Activated T-cell treated with anti-CD3 and anti-CD28 coated beads, Interleukin-2, amount 50 U/mL, for 1 hour (primary cell): Measurements from ENCODE around the gene PPP2R2C.

Source experiments
- DNase-seq: peaks from one replicate; pipeline ENCODE4 v3.0.0-alpha.2; 2020

The PPP2R2C gene

DNA sequence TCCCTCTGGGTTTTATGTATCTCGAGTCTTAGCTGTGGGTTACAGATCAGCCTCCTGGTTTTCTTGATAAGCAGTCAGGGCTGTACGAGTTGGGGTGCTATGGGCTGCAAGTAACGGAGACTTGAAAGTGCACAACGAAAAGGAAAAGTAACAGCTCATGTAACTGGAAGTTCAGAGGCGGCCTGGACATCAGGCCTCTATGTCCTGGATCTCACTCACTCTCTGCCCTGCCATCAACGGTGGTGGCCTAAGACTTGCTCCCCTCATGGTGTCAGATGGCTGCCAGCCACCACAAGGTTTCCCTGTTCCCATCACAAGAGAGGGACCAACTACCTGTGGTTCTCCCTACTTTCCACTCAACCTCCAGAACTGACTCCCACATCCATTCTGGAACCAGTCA lies 4.8 kb downstream of the PPP2R2C start:
- no peak for DNase-seq

DNA sequence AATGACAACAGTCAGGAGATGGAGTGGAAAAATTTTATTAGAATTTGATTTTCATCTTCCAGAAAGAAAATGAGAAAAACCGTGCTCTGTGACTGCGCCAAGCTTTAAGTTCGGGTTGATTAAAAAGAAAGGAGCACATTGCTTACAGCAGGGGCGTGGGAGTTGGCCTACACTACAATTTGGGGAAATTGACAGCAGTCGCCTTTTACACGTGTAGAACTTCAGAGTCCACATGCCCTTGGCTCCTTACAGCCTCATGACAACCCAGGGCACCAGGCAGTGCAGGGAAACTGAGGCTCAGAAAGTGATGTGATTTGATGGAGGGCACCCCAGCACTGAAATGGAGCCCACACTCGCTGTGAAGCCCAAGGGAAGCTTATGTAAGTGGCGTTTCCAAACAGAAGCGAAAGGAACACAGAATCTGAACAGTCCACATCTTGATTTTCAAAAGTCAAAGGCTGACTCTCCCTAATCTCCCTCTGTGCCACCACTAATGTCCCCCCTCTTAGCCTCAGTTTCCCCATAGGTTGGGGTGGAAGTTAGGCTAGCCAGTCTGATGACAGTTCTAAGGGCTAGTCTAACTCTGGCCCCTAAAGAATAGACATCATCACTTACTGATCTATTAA lies 5.5 kb downstream of the PPP2R2C start:
- DNase-seq: no peak

DNA sequence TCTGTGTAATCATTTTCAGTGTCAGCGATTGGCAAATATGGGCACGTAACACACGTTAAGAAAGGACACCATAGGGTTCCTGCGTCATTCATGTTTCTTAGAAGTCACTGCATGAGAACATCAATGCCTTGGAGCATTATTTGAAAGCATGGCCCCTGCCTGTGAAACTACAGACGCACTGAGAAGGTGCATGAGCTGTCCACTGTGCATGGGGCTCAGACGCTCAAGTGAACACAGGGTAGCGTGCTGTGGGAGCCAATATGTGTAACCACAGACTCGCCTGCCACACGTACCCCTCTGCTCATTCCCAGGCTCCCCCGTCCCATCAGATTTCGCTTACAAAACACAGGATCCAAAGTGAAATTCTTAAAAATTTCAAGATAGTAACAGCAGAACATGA lies 6.5 kb downstream of the PPP2R2C start:
- DNase-seq: no peak

DNA sequence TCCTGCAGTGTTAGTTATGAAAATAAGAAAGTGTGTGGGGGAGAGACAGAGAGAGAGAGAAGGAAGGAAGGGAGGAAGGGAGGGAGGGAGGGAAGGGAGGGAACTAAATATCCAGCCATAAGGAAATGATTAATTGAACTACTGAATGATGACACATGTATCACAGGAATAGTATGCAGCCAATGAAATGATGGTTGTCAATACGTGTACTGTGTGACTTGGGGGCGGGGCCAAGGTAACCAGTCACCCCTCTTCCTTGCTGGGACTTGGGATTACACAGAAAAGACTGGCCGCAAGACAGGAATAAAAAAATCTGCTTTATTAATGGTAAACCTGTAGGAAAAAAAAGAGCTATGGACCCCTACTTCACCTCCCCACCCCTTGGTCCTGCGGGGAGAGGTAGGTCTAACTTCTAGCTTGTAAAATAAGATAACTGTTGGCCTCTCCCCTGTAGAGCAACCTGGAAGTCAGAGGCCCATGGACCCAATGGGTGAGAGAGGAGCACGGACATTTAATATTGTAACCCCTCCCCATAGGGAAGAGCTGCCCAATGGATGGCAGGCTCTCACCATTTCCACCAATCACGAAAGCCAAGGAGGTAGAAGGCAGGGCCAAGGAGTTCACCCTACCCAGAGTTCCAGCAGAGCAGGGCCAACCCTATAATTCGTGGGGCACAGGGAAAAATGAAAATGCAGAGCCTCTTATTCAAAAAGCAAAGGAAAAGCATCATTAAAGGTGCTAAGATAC lies 7.4 kb downstream of the PPP2R2C start:
- DNase-seq: no peak

DNA sequence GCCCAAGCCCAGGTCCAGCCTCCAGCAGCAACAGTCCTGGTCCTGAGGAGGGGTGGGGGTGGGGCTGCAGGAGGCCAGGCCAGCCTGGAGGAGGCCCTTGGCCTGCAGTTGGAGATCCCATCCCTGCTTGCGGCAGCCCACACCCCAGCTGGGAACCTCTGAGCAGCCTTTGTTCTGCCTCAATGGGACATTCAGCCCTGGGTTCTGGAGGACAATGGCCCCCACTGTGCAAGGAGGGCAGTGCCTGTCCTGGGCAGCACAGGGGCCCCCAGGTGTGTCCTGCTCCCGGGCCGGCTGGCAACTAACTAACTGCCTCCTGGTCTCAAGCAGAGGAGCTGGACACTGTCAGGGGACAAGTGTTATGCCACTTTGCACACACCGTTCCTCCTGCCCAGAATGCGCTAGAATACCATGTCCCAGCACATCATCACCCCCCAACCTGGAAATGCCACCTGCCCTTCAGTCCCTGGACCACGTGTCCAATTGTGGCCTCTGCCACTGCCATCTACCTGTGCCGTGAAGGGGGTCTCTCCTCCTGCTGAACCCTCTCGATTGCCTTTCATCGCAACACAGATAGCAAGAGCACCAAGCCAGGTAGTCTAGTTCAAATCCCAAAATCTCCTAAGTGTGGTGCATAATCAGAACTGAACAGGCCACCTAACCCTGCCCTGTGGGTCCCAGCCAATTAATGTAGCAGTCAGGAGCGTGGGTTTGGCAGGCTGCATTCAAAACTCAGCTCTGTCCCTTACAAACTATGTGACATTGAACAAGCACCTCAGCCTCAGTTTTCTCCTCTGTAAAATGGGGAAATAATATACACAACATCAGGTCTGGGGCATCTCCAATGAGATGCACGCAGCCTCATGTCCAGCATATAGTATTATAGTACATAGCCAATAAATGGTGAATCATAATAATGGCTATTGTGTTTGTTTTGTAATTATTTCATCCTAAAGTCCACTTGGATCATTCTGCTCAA lies 8.8 kb downstream of the PPP2R2C start:
- DNase-seq: no peak

DNA sequence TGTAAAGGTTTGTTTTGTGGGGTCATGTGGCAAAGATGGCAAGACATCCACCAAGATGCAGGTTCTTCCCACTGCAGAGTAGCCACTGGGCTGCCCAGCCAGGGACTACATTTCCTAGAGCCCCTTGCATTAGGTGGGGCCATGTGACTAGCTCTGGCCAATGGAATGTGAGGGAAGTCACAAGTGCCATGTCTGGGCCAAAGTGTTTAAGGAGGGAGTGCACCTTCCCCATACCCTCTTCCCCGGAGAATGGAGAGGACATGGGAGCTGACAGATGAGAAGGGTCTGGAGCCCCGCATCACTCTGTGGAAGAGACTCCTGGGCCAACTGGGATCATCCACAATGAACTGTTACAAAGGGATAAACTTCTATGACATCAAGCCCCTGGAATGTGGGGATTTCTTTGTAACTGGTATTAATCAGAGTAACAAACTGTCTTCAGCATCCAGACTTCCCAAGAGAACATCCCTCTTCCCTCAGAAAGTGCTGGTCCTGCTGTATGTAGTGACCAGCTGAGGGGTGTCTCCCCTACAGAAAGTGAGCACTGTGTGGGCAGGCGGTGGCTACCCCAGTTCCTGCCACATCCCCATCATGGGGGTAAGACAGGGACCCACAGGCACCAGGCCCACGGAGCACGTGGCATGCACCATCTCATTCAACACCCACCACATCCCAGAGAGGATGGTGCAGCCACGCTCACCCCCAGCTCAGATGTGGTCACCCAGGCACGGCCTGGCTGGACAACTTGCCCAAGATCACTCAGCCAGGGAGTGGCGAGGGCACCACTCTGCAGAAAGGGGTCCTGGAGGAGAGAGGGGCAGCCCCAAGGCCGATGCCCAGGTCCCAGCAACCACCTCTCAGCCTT lies 10.9 kb downstream of the PPP2R2C start:
- DNase-seq: no peak

DNA sequence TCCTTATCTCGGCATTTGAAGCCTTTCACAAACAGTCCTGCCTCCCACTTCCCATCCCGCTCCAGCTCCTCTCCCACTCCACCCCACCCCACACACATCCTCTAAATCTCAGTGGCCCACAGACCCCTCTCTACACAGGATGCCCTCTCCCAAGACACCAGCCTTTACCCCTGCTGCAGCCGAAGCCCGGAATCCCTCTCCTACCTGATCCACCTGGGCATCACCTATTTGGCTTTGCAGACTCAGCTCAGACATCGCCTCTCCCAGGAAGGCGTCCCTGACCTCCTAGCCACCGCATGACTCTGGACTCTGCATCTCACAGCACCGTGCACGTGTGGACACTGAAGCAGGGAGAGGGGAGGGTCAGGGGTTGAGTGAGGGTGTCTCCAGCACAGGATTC lies 11.5 kb downstream of the PPP2R2C start:
- no peak for DNase-seq

DNA sequence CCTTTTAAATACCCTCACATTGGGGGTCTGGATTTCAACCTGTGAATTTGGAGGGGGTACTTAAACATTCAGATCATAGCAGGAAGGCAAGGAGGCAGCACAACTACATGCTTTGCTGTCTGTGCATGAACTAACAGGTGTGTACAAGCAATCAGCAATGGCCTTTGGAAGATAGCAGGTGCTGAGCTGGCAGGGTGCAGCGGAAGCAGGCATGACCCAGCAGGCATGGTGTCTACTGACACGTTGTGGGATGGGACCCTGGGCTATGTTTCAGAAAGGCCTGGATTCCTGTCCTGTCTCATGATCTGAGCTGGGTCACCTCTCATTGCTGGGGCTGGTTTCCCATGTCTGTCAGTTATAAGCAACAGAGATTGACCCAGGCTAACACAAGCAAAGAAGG lies 13.9 kb downstream of the PPP2R2C start:
- DNase-seq: no peak

DNA sequence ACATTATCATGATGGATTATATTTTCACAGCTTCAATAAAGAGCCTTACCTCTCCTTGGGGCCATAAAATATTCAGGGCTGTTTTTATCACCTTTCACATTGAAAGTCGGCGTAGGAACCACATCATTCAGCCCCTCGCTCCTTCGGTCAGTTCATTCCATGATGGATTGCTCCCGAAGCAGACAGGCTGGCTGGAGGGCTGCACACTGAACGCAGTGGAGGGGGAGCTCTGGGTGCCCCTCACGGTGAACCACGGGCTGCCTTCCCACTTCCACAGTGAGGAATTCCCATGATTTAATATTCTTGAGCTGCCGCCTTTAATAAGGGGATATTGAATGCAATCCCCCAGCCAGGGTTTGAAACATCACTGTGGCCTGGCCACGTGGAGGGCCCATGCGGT lies 16.0 kb downstream of the PPP2R2C start:
- no peak for DNase-seq

DNA sequence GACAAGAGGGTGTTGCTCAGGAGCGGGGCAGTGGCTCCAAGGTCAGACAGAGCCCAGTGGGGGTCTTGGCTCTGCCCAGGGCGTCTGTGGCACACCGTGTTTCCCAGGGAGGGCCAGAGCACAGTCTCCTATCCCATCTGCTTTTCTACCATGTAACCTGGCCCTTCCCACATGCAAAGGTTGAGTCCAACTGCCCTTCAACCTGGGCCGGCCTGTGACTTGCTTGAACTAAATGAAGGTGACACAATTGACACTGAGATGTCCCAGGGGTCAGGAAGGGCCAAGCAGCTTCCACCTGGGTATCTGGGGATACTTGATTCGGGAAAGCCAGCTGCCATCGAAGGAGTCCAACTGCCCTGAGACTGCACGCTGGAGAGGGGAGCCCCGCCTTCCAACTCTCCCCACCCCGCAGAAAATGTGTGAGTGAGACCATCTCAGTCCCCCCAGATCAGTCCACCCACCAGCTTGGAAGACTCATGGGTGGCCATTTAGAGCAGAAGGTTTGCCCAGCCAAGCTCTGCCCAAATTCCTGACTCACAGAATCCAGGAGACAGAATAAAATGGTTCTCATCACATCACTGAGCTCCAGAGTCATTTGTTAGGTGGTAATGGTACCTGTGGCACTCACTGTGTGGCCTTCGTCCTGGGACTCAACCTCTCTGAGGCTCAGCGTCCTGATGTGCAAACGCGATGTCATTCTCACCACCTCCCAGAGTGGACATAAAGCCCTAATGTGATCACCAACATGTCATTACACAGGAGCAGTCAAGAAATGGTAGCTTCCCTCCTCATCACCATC lies 18.1 kb downstream of the PPP2R2C start:
- DNase-seq: no peak

DNA sequence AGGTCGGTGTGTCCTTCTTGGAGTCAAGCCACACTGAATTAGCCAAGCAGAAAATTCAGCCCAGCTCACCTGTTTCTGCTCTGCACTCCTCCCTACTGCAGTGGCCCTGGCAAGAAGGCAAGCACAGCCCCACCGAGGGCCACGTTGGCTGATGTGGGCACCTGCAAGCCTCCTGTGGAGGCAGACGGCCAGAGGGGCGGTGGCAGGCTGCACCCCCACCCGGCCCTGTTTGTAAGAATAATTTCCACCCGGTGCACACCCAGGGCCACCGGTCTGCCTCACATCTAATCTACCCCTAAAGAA lies 18.8 kb downstream of the PPP2R2C start:
- DNase-seq: no peak

DNA sequence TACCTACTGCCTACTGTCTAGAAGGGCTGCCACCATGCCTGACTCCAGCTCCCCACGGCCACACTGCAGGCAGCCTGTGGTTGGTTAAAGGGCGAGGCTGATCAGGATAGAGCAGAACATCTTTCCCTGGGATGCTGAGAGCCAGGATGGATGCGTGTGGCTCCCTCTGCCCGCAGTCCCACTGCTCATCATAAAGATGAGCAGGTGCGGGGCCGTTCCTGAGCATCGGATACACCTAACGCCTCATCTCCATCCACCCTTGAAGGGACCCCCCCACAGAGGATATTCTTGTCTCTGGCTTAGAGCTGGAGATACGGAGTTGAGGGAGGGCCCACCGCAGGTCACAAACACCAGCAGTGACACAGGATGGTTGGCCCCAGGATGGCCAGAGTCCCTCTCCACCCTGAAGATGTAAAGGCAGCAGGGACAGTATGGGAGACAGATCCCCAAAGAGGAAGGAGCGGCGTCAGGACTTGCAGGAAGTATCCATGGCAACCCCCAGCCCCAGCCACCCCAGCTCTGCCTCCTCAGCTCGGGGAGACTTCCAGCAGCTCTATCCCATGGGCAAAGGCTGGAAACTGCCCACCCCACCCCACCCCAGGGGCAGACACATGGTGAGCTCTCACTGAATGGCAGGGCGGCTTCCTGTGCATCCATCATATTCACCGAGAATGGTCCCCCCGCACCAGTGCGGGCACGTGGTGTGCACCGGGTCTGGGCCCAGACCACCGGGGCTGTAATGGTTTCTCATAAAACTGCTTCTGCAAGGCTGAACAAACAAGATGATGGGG lies 19.3 kb downstream of the PPP2R2C start:
- no peak for DNase-seq

DNA sequence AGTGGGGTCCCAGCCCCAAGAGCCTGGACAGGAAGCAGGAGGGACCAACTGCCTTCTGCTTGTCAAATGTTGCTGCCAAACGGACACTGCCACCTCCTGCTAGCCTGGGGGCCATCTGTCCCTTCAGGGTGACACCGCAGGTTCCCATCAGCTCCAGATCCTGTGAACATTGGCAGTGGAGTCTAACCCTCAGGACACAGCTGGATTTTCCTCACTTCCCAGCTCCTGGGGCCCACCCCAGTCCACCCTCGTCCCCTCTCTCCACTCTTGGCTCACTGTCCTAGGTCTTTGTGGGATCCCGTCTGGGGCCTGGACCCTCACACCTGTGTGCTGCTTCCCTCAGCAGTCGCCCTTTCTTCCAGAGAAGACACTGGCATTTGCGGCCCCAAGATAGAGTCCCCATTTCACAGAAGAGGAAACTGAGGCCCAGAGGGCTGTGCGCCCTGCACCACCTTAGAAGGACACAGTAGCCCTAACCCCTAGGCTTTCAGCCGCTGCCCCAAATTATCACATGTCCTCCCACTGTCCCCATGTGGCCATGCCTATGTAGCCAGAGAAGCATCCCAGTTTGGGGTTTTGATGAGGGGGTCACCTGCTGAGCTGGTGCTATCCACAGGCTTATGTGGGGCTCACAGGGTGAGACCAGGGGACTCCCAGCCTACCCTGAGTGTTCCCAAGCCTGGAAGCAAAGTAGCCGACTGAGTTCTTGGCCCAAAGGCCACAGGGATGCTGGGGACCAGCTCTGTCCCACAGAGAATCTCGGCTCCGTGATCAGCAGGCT lies 20.1 kb downstream of the PPP2R2C start:
- DNase-seq: no peak

DNA sequence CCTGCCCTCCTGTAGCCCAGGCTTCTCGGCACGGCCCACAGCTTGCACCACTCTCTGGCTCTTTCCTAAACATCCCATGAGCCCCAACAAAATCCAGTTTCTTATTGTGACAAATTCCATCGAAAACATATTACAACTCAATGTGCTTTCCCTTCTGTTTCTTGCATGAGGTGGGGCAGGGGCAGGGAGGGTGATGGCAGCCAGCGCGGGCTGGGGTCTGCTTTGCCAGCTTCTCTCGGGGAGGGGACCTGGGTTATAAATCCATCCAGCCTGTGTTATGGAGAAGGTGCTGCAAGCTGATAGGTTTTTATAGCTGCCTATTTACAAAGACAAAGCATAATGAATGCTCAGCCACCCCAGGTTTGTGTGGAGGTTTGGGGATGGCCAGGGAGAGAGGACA lies 21.1 kb downstream of the PPP2R2C start:
- no peak for DNase-seq

DNA sequence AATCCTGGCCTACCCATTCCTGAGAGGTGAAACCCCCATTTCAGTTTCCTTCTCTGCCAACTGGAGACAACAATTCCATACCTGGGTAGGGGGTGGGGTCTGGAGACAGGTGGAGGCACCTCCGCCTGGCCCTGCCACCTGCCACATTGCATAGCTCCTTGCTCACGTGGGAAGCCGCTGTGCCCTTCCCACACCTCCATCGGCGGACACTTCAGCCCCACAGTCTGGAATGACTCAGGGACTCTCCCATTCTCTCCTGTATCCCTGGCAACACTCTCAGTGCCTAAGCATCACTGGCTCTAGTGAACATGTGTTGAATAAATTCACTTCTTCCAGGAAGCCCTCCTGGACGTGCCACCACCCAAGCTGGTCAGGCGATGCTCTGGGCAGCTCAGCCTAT lies 21.7 kb downstream of the PPP2R2C start:
- no peak for DNase-seq

DNA sequence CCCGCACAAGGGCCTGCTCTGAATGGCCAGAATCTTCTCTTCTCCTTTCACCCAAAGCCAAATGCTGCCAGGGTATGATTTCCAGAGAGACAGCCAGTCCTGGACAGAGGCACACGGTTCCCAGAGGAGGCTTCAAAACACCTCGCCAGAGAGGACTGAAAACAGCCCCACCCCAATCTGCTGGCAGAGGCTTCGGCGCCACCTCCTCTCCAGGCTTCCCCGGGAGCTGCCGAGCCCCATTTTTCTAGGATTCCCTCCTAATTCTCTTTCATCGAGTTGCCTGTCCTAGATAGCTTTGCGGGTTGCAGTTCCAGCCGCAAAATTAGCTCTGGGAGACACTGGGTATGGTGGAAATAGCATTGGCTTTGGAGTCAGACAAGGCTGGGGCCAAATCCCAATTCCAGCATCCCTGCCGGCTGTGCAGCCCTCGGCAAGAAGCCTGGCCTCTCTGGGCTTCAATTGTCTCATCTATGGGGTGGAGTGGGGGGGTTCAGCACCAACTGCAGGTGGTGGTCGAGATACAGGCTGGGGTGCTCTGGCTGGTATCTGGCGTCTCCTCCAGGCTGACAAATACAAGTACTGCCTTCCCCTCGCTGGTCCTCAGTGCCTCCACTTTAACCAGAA lies 22.6 kb downstream of the PPP2R2C start:
- no peak for DNase-seq

DNA sequence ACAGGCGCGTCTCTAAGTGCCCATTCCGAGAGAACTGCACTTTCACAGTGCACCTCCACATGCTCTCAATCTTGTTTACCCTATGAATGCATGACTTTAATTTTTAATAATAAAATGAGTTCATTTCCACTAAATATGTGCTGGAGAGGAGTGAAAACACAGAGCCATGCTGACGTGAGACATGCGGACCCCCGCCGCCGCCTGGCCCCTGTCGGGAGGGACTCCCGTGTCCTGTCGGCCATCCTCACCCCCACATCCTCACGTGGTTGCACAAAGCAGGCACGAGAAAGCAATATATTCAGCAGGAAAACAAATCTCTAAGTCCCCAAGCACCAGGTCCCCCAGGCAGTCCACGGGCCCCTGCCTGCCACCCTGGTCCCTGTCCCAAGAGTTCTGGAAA lies 23.1 kb downstream of the PPP2R2C start:
- DNase-seq: no peak

DNA sequence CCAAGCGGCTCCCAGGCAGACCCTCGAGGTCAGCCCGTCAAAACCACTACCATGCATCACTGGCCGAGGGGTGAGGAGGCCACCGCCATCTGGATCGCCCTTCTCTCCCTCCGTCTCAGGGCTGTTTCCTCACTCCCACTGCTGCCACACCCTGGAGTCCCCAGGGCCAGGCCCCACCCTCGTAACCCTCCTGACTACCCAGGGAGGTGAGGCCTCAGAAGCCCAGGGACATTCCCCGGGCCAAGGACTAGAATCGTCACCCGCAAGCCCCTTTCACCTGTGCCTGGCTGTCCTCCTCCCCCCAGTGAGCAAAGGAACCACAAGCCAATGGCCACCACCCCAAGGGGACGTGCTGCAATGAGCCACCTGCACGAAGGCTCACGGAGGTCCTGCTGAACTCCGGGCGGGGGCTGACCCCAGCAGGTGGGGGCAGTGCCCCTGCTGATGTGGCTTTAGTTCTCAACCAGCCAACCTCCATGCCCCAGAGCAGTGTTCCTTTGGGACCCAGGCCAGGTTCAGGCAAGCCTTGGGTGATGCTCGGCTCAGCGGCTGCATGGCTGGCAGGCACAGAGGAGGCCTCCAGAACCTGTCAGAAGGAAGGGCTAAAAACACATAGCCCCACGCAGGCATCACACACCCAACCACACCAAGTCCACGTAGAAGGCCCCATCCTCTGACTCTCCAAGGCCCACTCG lies 23.8 kb downstream of the PPP2R2C start:
- DNase-seq: no peak

DNA sequence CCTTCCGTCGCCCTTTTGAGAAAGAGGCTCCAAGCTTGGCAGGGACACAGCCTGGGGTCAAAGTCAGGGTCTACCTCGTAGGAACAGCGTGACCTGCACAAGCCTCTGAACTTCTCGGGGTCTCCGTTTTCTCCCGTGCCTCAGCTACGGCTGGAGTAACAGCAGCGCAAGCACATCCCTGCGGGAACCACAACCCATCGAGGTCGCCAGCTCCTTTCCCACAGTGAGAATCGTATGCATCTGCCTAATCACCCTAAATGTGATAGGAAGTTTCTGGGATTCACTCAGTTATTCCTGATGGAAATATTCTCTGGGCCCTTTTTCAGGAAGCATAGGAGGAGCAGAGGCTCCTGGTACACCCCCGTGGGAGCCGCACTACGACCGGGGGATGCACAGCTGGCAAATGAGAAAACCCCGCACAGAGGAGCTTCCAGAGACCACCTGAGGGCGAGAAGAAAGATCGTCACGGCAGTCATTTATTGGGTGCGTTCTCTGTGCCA lies 24.7 kb downstream of the PPP2R2C start:
- DNase-seq: no peak
